Renal pelvis (tissue), 4 donors: ENCODE results near the gene CDKN2A. TPM values are rescaled to one million over a fixed set of nuclear protein-coding genes. Genes with fewer than 3 reads are reported as not detected.
"Not testable (repeated sequence)": the region's sequence is repeated elsewhere in the genome, so short reads cannot be mapped to it uniquely, and the experiment has no call there.

Experiments used
- DNase-seq: peaks from one replicate; pipeline ENCODE4 v3.0.0-alpha.2; 2013
- polyA plus RNA-seq, 3 donors: library from polyadenylated mRNA; unstranded; fragments of 120-200 nt; gene quantifications; one replicate each; pipeline ENCODE4 v1.2.1, GENCODE V29; 2013; ENCODE audit not compliant: insufficient read length in 3 of 3

CDKN2A gene
- polyA plus RNA-seq, 3 donors: 0.29 TPM; not detected in 2

GRCh38 chr9:21982861-21983560, 11.2 kb downstream of the CDKN2A start:
- DNase-seq: no peak

GRCh38 chr9:21982391-21982790, 11.8 kb downstream of the CDKN2A start:
- DNase-seq: no peak

DNA sequence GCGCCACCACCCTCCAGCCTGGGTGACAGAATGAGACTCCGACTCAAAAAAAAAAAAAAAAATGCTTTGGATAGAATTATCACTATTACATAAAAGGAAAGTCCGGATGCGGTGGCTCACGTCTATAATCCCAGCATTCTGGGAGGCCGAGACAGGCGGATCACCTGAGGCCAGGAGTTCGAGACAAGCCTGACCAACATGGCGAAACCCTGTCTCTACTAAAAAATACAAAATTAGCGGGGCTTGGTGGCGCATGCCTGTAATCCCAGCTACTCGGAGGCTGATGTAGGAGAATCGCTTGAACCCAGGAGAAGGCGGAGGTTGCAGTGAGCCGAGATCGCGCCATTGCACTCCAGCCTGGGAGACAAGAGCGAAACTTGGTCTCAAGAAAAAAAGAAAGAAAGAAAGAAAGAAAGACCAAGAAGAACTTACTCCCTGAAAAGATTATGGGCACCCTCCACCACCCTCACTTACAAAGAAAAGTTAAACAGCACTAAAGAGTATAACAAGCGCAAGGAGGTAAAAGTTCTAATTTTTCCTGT, 17.8 kb downstream of the CDKN2A start:
- DNase-seq: no peak

GRCh38 chr9:21974722-21975409, 19.3 kb downstream of the CDKN2A start:
- DNase-seq: no peak

GRCh38 chr9:21974343-21974721, 19.9 kb downstream of the CDKN2A start:
- no peak for DNase-seq

DNA sequence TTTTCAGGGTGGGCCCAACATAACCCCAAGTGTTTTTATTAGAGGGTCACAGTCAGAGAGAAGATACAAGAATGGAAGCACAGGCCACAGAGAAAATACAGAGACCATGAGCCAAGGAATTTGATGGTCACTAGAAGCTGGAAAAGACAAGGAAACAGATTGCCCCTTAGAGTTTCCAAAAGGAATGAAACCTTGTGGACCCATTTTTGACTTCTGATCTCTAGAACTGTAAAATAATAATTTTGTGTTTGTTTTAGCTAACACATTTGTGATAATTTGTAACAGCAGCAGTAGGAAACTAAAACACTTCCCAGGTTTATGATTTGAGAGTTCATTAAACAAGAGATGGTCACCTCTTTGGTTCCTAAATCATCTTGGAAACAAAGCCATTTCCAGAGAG, 21.8 kb downstream of the CDKN2A start:
- DNase-seq: no peak

GRCh38 chr9:21970800-21971640, 23.2 kb downstream of the CDKN2A start:
- no peak for DNase-seq

- DNase-seq: no peak
These were observed 24.0 kb downstream of the CDKN2A start for GRCh38 chr9:21969951-21970799.

GRCh38 chr9:21969011-21969940, 24.9 kb downstream of the CDKN2A start:
- DNase-seq: no peak

DNA sequence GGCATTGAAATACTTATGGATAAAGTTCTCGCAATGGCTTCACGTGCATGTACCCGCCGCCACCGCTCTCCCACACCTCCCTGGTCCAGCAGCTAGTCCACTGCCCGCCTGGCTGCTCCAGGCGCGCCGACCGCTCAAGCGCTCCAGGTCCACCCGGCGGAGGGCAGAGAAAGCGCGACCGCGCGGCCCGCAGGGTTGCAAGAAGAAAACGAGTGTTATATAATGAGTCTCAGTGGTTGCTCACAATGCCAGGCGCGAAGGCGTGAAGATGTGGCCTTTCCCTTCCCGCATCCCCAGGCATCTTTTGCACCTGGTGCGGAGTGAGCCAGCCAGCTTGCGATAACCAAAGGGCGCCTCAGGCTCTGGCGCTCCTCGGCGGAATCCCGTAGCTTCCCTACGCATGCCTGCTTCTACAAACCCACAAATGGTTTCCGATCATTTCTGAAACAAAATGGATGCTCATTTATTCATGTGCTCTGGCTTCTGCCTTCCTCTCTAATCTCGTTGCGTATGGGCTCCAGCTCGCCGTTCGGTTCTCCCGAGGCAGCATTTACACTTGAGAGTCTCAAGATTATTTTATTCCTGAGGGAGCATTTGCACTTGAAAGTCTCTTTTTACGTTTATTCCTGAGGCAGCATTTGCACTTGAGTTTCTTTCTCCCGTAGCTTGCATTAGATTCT, 25.7 kb downstream of the CDKN2A start:
- DNase-seq: no peak

GRCh38 chr9:21967702-21968101, 26.5 kb downstream of the CDKN2A start:
- no peak for DNase-seq

- DNase-seq: no peak
These were observed 27.0 kb downstream of the CDKN2A start for GRCh38 chr9:21967169-21967568.

GRCh38 chr9:21966140-21966851, 27.9 kb downstream of the CDKN2A start:
- DNase-seq: no peak

GRCh38 chr9:21965401-21965951, 28.7 kb downstream of the CDKN2A start:
- DNase-seq: no peak

DNA sequence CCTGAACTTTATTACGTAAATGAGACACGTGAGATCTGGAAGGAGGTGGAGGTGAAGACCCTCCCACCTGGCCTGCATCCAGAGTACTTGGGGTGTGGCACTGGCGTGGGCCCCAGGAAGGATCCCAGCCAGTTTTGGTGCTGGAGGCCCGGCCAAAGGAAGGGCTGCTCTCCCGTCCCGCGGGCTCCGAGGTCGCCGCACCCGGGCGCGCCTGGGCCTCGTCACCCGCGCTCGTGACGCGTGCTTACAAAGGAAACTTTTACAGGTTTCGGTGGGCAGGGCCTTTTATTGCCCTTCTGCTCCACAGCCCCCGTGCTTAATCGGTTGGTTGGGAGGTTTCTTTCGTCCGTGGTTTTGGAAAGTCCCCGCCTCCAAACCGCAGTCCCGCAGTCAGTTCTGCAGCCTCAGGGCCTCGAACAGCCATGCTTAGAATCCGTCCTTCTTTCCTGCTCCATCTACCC, 29.2 kb downstream of the CDKN2A start:
- DNase-seq: no peak

DNA sequence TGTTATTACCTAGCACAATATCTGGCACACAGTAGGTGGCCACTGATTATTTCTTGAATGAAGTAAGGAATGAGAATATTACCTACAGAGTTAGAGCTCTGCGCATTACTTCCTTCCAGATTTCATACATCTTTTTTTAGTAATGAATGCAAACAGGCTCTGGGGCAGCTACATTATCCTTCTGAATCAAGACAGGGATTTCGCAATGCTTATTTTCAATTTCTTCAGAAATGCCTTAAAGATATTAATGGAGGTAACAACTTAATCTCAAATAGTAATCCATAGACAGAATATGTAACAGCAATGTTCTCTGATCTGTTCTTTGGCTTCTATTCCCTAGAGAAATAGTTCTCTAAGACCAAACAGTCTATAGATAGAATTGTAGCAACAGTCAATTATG, 32.6 kb downstream of the CDKN2A start:
- DNase-seq: no peak

GRCh38 chr9:21959268-21959667, 34.9 kb downstream of the CDKN2A start:
- not testable (repeated sequence) for DNase-seq

DNA sequence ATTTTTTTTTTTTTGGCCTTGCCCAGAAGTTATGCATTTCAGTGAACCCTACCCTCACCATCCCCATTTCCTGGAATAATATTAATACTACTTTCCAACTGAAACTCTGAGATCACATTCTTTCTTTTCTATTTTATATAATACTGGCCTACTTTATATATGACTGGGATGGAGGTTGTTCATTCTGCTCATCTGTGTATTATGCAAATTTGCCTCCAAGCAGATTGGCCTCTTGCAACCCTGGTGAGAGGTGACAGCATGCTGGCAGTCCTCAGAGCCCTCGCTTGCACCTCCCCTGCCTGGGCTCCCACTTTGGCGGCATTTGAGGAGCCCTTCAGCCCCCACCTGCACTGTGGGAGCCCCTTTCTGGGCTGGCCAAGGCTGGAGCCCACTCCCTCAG, 35.4 kb downstream of the CDKN2A start:
- DNase-seq: no peak

- DNase-seq: no peak
These were observed 48.6 kb downstream of the CDKN2A start for GRCh38 chr9:21945606-21946005.
